Activated naive CD4-positive, alpha-beta T cell treated with anti-CD3 and anti-CD28 coated beads for 36 hours (primary cell): ENCODE results near the gene HTN3. TPM values are rescaled to one million over a fixed set of nuclear protein-coding genes. Genes with fewer than 3 reads are reported as not detected.
"Not testable (repeated sequence)": the region's sequence is repeated elsewhere in the genome, so short reads cannot be mapped to it uniquely, and the experiment has no call there.

ENCODE experiments used
- CTCF ChIA-PET: fragments of 350-600 bp; sonication (Branson Sonifier 250); formaldehyde crosslinking; loops from one replicate; lab custom pipeline; 2021; ENCODE audit warnings: antibody characterized with exemption; lab: Charles Lee
- DNase-seq: peaks from one replicate; pipeline ENCODE4 v3.0.0-alpha.2; 2020
- H3K27ac Mint-ChIP-seq: one replicate; pipeline ENCODE4 v1.8.0; 2021; ENCODE audit warnings: mild to moderate bottlenecking, mixed read lengths
- H3K27me3 Mint-ChIP-seq: one replicate; pipeline ENCODE4 v1.8.0; 2021; ENCODE audit warnings: low read depth, mixed read lengths
- H3K36me3 Mint-ChIP-seq: one replicate; pipeline ENCODE4 v1.8.0; 2021; ENCODE audit warnings: low read depth, mixed read lengths
- H3K4me1 Mint-ChIP-seq: one replicate; pipeline ENCODE4 v1.8.0; 2021; ENCODE audit warnings: low read depth, mixed read lengths
- H3K4me3 Mint-ChIP-seq: one replicate; pipeline ENCODE4 v1.8.0; 2021; ENCODE audit warnings: mild to moderate bottlenecking, moderate library complexity, mixed read lengths
- H3K9me3 Mint-ChIP-seq: one replicate; pipeline ENCODE4 v1.8.0; 2021; ENCODE audit warnings: mixed read lengths
- intact Hi-C: fragments of 100-400 bp; cut with micrococcal nuclease; formaldehyde crosslinking; loops from one replicate; pipeline ENCODE4 v1.15.1; 2023
- total RNA-seq, 2 experiments: library from RNA; stranded (reverse); gene quantifications; one replicate each; pipeline ENCODE4 v1.2.3, GENCODE V29; 2021

Gene HTN3
- total RNA-seq, 2 experiments from 2014 or later = not detected

DNA sequence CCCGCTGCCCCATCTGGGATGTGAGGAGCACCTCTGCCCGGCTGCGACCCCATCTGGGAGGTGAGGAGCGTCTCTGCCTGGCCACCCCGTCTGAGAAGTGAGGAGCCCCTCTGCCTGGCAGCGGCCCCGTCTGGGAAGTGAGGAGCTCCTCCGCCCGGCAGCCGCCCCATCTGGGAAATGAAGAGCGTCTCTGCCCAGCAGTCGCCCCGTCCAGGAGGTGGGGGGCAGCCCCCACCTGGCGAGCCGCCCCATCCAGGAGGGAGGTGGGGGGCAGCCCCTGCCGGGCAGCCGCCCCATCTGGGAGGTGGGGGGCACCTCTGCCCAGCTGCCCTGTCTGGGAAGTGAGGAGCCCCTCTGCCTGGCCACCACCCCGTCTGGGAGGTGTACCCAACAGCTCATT is 9.3 kb downstream of the HTN3 start:
- H3K36me3 Mint-ChIP-seq, H3K27me3 Mint-ChIP-seq, CTCF ChIA-PET, DNase-seq, H3K4me1 Mint-ChIP-seq, intact Hi-C loops, H3K4me3 Mint-ChIP-seq, H3K27ac Mint-ChIP-seq: not testable (repeated sequence)
- H3K9me3 Mint-ChIP-seq = peaks cover 18% of the 10 kb centered on the region

DNA sequence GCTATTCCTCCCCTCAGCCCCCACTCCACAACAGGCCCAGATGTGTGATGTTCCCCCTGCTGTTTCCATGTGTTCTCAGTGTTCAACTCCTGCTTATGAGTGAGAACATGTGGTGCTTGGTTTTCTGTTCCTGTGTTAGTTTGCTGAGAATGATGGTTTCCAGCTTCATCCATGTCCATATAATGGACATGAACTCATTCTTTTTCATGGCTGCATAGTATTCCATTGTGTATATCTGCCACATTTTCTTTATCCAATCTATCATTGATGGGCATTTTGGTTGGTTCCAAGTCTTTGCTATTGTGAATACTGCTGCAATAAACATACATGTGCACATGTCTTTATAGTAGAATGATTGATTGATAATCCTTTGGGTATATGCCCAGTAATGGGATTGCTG is 11.7 kb downstream of the HTN3 start:
- CTCF ChIA-PET, intact Hi-C loops, H3K27me3 Mint-ChIP-seq, H3K36me3 Mint-ChIP-seq, DNase-seq, H3K27ac Mint-ChIP-seq, H3K4me3 Mint-ChIP-seq, H3K4me1 Mint-ChIP-seq: not testable (repeated sequence)
- H3K9me3 Mint-ChIP-seq = peaks cover 14% of the 10 kb centered on the region

DNA sequence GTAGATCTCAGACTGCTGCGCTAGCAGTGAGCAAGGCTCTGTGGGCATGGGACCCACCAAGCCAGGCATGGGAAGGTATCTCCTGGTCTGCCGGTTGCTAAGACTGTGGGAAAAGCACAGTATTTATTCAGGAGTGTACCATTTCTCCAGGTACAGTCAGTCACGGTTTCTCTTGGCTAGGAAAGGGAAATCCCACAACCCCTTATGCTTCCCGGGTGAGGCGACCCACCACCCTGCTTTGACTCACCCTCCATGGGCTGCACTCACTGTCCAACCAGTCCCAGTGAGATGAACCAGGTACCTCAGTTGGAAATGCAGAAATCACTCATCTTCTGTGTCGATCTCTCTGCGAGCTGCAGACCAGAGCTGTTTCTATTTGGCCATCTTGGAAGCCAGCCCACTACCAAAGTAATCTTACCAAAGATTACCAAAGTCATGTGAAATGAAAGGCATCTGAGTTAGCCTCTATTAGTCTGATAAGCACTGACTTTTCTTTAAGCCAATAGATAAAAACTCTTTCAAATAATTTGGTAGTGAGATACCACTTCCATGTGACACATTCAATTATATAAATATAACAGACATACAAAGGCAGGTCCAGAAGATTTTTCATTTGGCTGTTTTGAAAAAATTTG is 13.5 kb downstream of the HTN3 start:
- CTCF ChIA-PET = no interaction called here

DNA sequence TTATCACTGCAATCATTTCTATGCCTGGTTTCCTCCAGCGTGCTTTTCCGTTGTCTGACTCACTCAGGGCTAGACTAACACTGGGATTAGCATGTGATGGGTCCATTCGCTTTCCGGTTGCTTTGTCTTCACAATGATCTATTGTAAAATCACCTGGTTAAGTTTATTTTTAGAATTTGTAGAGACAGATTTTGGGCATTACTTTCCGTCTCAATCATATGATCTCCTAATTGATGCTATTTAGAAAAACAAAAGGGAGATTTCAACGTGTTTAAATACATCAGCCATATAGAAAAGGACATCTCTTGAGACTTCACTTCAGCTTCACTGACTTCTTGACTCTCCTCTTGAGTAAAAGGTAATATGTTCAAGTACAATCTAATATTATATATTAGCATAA is 21.9 kb downstream of the HTN3 start, which contains the start of gene HTN1:
TSS of gene HTN1 (plus strand) at position 301 of the 400 bp plus-strand sequence. CDS start 2,639 bp downstream, outside the sequence.
- H3K27me3 Mint-ChIP-seq, H3K4me3 Mint-ChIP-seq, H3K27ac Mint-ChIP-seq, intact Hi-C loops, CTCF ChIA-PET, H3K4me1 Mint-ChIP-seq, DNase-seq, H3K9me3 Mint-ChIP-seq, H3K36me3 Mint-ChIP-seq: not testable (repeated sequence)

More for the DNA sequence above, 13.5 kb downstream of the HTN3 start:
- Mint-ChIP-seq H3K27me3 (no peaks in the 10 kb centered on the region), H3K9me3 (peaks cover 14% of the 10 kb centered on the region), H3K4me3 (no peak overlapping the region), H3K4me1 (no peaks in the 10 kb centered on the region), H3K27ac (no peak overlapping the region), H3K36me3 (peaks cover 1% of the 10 kb centered on the region)
- no peak for DNase-seq
- intact Hi-C loops = no loop called here

DNA sequence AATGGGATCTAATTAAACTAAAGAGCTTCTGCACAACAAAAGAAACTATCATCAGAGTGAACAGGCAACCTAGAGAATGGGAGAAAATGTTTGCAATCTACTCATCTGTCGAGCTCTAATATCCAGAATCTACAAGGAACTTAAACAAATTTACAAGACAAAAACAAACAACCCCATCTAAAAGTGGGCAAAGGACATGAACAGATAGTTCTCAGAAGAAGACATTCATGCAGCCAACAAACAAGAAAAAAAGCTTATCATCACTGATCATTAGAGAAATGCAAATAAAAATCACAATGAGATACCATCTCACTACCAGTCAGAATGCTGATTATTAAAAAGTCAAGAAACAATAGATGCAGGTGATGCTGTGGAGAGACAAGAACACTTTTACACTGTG is 28.3 kb downstream of the HTN3 start:
- H3K9me3 Mint-ChIP-seq, intact Hi-C loops, H3K27ac Mint-ChIP-seq, H3K4me3 Mint-ChIP-seq, H3K4me1 Mint-ChIP-seq, H3K27me3 Mint-ChIP-seq, H3K36me3 Mint-ChIP-seq, DNase-seq, CTCF ChIA-PET: not testable (repeated sequence)

DNA sequence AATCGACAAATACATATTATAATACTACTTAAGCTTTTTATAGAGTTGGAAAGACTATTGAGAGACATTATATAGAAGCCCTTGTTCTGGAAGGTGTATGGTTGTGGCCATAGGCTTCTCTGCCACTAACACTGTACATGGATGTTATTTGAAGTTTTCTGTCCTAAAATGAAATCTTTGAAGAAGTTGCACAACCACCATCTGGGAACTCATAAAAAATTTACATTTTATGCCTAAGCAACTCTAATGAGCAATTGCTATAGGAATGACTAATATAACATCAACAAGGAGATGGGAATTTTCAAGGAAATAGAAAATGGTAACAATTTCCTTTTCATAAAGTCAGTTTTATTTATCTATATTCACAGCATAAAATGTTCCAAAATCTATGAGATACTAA is 29.4 kb downstream of the HTN3 start:
- Mint-ChIP-seq H3K36me3 (no peaks in the 10 kb centered on the region), H3K27ac (no peak overlapping the region), H3K4me1 (no peaks in the 10 kb centered on the region), H3K9me3 (peaks cover 1% of the 10 kb centered on the region), H3K27me3 (no peaks in the 10 kb centered on the region), H3K4me3 (no peak overlapping the region)
- intact Hi-C loops = no loop called here
- CTCF ChIA-PET = no interaction called here
- DNase-seq = no peak

DNA sequence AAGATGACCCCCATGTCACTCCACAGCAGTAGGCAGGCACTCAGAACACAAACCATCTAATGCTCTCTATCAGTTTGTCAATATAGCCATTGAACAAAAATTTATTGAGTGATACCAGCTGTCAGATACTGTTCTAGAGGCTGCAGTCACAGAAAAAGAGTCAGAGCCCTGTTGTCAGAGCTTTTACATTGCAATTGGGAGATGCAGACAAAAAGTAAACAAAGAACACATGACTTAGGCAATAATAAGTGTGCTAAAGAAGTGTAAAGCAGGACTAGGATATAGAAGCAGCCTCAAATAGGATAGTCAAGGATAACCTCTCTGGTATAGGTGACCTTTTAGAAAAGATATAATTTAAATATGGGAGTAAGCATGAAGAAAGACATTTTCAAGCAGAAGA is 30.9 kb downstream of the HTN3 start:
- CTCF ChIA-PET = no interaction called here

DNA sequence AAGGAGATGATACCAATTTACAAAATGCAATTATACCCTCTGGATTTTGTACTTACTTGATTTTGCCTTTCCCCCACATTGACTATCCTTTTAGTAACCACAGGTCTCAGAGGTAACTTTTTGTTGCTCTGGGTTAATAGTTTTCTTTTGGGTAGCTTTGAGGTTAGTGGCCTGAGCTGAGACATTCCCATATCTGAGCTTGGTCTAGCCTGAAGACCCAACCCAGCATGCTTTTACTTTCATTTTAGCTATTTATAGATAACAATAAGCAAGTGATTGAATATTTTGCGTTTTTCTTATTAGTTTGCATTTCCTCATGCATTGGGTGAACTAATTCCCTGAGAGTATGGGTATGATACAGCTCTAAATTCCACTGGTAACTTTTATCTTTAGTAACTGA is 33.7 kb downstream of the HTN3 start:
- no peaks in the 10 kb centered on the region for H3K9me3 Mint-ChIP-seq
- no peaks in the 10 kb centered on the region for H3K36me3 Mint-ChIP-seq
- intact Hi-C loops = no loop called here
- no peak overlapping the region for H3K4me3 Mint-ChIP-seq
- DNase-seq = no peak
- H3K27ac Mint-ChIP-seq = no peak overlapping the region
- no peaks in the 10 kb centered on the region for H3K4me1 Mint-ChIP-seq
- no peaks in the 10 kb centered on the region for H3K27me3 Mint-ChIP-seq
- CTCF ChIA-PET = no interaction called here

More for the DNA sequence above, 30.9 kb downstream of the HTN3 start:
- H3K4me3 Mint-ChIP-seq = no peak overlapping the region
- H3K4me1 Mint-ChIP-seq = no peaks in the 10 kb centered on the region
- no peaks in the 10 kb centered on the region for H3K36me3 Mint-ChIP-seq
- DNase-seq = no peak
- intact Hi-C loops = no loop called here
- H3K27ac Mint-ChIP-seq = no peak overlapping the region
- peaks cover 1% of the 10 kb centered on the region for H3K9me3 Mint-ChIP-seq
- no peaks in the 10 kb centered on the region for H3K27me3 Mint-ChIP-seq

DNA sequence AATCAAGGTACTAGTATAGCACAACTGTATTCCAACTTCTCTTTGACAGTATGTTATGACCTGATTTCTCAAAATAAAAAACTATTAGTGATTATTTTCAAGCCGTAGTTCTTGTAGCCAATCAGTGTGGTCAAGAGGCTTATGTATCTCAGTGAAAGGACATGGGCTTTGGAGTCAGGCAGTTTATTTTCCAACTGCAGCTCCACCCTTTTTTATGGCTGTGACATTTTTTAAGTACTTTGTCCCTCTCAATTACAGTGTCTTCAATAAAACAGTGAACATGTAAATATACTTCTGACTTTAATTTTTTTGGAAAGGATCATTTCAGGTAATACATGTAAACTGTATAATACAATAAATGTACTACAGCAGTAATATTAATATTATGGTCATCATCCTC is 51.9 kb downstream of the HTN3 start:
- CTCF ChIA-PET = no interaction called here
- no peaks in the 10 kb centered on the region for H3K27me3 Mint-ChIP-seq
- intact Hi-C loops = no loop called here
- H3K4me1 Mint-ChIP-seq = no peaks in the 10 kb centered on the region
- H3K27ac Mint-ChIP-seq = no peak overlapping the region
- no peak for DNase-seq
- no peak overlapping the region for H3K4me3 Mint-ChIP-seq
- H3K36me3 Mint-ChIP-seq = no peaks in the 10 kb centered on the region
- no peaks in the 10 kb centered on the region for H3K9me3 Mint-ChIP-seq

Other genes starting within 250 kb of the HTN3 start
- gene SULT1E1, start 168.3 kb upstream of the HTN3 start, total RNA-seq = not detected
- not detected for gene CSN1S1, start 97.4 kb upstream of the HTN3 start, total RNA-seq
- gene CSN2, start 62.7 kb upstream of the HTN3 start, total RNA-seq = not detected
- not detected for gene STATH, start 32.5 kb upstream of the HTN3 start, total RNA-seq
- not detected for gene HTN1, start 22.0 kb downstream of the HTN3 start, total RNA-seq
- gene PRR27, start 125.8 kb downstream of the HTN3 start, total RNA-seq = not detected
- gene ODAM, start 167.3 kb downstream of the HTN3 start, total RNA-seq = not detected
- gene FDCSP, start 197.7 kb downstream of the HTN3 start, total RNA-seq = not detected
- gene CSN3, start 214.1 kb downstream of the HTN3 start, total RNA-seq = not detected